IPS-NIHi7 (cell line): Measurements from ENCODE around the gene TGFB1.
A peak's percentile ranks its signal among the peaks of the same experiment; 100 is the strongest.

Source experiments
- DNase-seq: peaks from one replicate; pipeline ENCODE4 v3.0.0; 2012; ENCODE audit warnings: mixed read lengths; ENCODE audit errors: extremely low spot score

Gene TGFB1

GRCh38 chr19:41321600-41322270 is 32.0 kb downstream of the TGFB1 start:
- DNase-seq = peak; percentile 79

- no peak for DNase-seq
These were observed 32.5 kb downstream of the TGFB1 start for GRCh38 chr19:41321204-41321599.

- no peak for DNase-seq
These were observed 33.2 kb downstream of the TGFB1 start for GRCh38 chr19:41320568-41320967.

GRCh38 chr19:41320185-41320518 is 33.6 kb downstream of the TGFB1 start:
- DNase-seq = no peak

- no peak for DNase-seq
These were observed 34.1 kb downstream of the TGFB1 start for GRCh38 chr19:41319500-41320184.

- DNase-seq = no peak
These were observed 34.8 kb downstream of the TGFB1 start for GRCh38 chr19:41318696-41319499.

DNA sequence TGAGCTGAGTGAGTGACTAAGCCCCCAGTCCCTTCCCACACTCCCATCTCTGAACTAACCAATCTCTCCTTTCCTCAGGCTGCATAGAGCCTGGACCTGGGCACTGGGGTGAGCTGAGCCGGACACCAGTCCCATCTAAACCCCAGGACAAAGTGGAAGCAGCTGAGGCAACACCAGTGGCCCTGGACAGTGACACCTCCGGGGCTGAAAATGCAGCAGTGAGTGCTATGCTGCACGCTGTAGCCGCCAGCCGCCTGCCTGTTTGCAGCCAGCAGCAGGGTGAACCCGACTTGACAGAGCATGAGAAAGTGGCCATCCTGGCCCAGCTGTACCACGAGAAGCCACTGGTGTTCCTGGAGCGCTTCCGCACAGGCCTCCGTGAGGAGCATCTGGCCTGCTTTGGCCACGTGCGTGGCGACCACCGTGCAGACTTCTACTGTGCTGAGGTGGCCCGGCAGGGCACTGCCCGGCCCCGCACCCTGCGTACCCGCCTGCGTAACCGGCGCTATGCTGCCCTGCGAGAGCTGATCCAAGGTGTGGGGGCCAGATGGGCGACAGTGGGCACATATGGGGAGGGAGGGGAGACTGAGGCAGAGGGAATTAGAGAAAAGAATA is 37.3 kb downstream of the TGFB1 start:
- no peak for DNase-seq

DNA sequence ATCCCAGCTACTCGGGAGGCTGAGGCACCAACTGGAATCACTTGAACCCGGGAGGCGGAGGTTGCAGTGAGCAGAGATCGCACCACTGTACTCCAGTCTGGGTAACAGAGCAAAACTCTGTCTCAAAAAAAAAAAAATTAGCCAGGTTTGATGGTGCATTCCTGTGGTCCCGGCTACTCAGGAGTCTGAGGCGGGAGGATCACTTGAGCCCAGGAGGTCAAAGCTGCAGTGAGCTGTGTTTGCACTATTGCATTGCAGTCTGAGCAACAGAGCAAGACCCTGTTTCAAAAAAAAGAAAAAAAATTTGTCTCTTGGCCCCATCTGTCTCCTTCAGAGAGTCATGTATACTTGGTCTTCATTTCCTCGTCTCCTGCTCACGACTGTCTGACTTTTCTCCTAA is 42.1 kb downstream of the TGFB1 start:
- no peak for DNase-seq

GRCh38 chr19:41311072-41311471 is 42.6 kb downstream of the TGFB1 start:
- DNase-seq = no peak

- DNase-seq = peak; percentile 92
These were observed 43.5 kb downstream of the TGFB1 start, which contains the start of gene CCDC97 for GRCh38 chr19:41310033-41310831. CCDC97 (plus strand) TSS chr19:41310172; CDS start chr19:41310311, 139 bp downstream.

GRCh38 chr19:41309180-41310032 is 44.3 kb downstream of the TGFB1 start:
- DNase-seq = no peak

- peak; percentile 84 for DNase-seq
These were observed 45.1 kb downstream of the TGFB1 start for GRCh38 chr19:41308450-41309179.

DNA sequence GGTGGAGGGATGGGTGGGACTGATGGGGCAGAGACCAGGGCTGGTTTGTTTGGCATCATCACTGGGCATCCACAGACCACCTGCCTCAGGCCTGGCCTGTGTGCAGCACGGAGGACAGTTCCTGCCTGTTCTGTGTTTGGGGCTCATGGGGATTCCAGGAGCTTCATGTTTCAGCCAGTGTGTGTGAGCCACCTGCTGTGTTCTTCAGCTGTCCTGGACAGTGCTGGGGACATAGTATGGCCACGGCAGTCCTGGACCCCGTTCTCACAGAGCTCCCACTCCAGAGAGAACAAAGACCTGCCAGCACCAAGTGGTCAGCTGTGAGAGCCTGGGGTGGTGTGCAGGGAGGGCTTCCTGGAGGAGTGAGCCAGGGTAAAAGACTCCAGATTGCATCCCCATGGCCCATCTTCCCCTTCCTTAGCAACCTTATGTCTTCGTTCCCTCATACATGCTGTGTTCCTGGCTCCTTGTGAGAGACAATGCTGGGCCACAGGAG is 45.7 kb downstream of the TGFB1 start:
- DNase-seq = no peak

- no peak for DNase-seq
These were observed 46.4 kb downstream of the TGFB1 start for GRCh38 chr19:41307090-41307875.

- DNase-seq = no peak
These were observed 47.6 kb downstream of the TGFB1 start for GRCh38 chr19:41305927-41306793.

GRCh38 chr19:41304706-41305483 is 48.8 kb downstream of the TGFB1 start:
- no peak for DNase-seq

DNA sequence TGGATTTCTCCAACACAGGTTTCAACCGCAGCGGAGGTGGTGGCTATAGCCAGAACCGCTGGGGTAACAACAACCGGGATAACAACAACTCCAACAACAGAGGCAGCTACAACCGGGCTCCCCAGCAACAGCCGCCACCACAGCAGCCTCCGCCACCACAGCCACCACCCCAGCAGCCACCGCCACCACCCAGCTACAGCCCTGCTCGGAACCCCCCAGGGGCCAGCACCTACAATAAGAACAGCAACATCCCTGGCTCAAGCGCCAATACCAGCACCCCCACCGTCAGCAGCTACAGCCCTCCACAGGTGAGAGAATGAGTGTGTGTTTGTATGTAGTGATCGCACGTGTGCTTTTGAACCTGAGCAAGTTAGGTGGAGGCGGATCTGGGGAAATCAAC is 49.8 kb downstream of the TGFB1 start:
- DNase-seq = no peak
